VCaP (cell line): Measurements from ENCODE around the gene ARID4B.
"Not testable (repeated sequence)": the region's sequence is repeated elsewhere in the genome, so short reads cannot be mapped to it uniquely, and the experiment has no call there.

Experiments
- H3K27ac ChIP-seq: fragments of 450-650 bp; 2 replicates; pipeline ENCODE4 v1.5.1; 2017
- CTCF ChIP-seq: fragments of 450-650 bp; conservative IDR thresholded peaks from 2 replicates; pipeline ENCODE4 v1.5.1; 2017; ENCODE audit warnings: mild to moderate bottlenecking, moderate library complexity

Gene ARID4B

GRCh38 chr1:235227414-235227813 lies 100.6 kb downstream of the ARID4B start:
- no peak for TF ChIP-seq CTCF
- peak overlapping the region; percentile 62 for H3K27ac ChIP-seq

GRCh38 chr1:235226933-235227332 lies 101.0 kb downstream of the ARID4B start:
- peak overlapping the region; percentile 62 for H3K27ac ChIP-seq
- TF ChIP-seq CTCF: no peak

GRCh38 chr1:235225299-235225698 lies 102.7 kb downstream of the ARID4B start:
- no peak overlapping the region for H3K27ac ChIP-seq
- TF ChIP-seq CTCF: no peak

GRCh38 chr1:235221653-235222375 lies 106.2 kb downstream of the ARID4B start:
- TF ChIP-seq CTCF: no peak
- H3K27ac ChIP-seq: no peak overlapping the region

GRCh38 chr1:235215453-235215852 lies 112.5 kb downstream of the ARID4B start:
- no peak overlapping the region for H3K27ac ChIP-seq

GRCh38 chr1:235214962-235215361 lies 113.0 kb downstream of the ARID4B start:
- H3K27ac ChIP-seq: not testable (repeated sequence)

More at GRCh38 chr1:235215453-235215852, 112.5 kb downstream of the ARID4B start:
- no peak for TF ChIP-seq CTCF

GRCh38 chr1:235213752-235214151 lies 114.2 kb downstream of the ARID4B start:
- TF ChIP-seq CTCF: no peak
- no peak overlapping the region for H3K27ac ChIP-seq

- H3K27ac ChIP-seq: no peak overlapping the region
- no peak for TF ChIP-seq CTCF
These were observed 116.5 kb downstream of the ARID4B start for GRCh38 chr1:235211517-235211916.
